ENCODE data around the gene RNF181. TPM values are rescaled to one million over a fixed set of nuclear protein-coding genes. Genes with fewer than 3 reads are reported as not detected.

RNF181 gene
- total and polyA plus RNA-seq, 2 of the 13 experiments (the other 11 are each of a cell fraction or from before 2014, with no cell fraction given) = 224 to 578 TPM

GRCh38 chr2:85584354-85584856, 11.1 kb upstream of the RNF181 start, which contains the start of gene VAMP5 (continued):
- peak; percentile 47 for TF ChIP-seq ZNF281 (CRISPR knock-in tag; IDR thresholded peaks at IDR 0.05; ENCODE audit: borderline replicate concordance)
- TF ChIP-seq CREBL2 (CRISPR knock-in tag; IDR thresholded peaks at IDR 0.05; ENCODE audit: borderline replicate concordance) = peak; percentile 93; the same call in 1 of the 2 replicates
- peak; percentile 61; the same call in 1 of the 2 replicates for TF ChIP-seq ZNF337 (CRISPR knock-in tag; IDR thresholded peaks at IDR 0.05; ENCODE audit: borderline replicate concordance, low read depth)
- peak; percentile 68 for TF ChIP-seq BCL6 (CRISPR knock-in tag; IDR thresholded peaks at IDR 0.05)
- TF ChIP-seq HCFC1 (IDR thresholded peaks at IDR 0.05; ENCODE audit: low read depth, low read length) = no peak
- TF ChIP-seq BCL3 (CRISPR knock-in tag; IDR thresholded peaks at IDR 0.05) = peak; percentile 99
- peak; percentile 63 for TF ChIP-seq RXRB (CRISPR knock-in tag; IDR thresholded peaks at IDR 0.05; ENCODE audit: borderline replicate concordance)
- TF ChIP-seq ZNF557 (CRISPR knock-in tag; IDR thresholded peaks at IDR 0.05) = no peak; the same call in 1 of the 2 replicates
- TF ChIP-seq KAT7 (CRISPR knock-in tag; IDR thresholded peaks at IDR 0.05; ENCODE audit: borderline replicate concordance) = peak; percentile 99
- no peak for TF ChIP-seq SETDB1 (CRISPR knock-in tag; IDR thresholded peaks at IDR 0.05; ENCODE audit: borderline replicate concordance)
- TF ChIP-seq ZNF280D (CRISPR knock-in tag; IDR thresholded peaks at IDR 0.05) = peak; percentile 93
- TF ChIP-seq BATF2 (CRISPR knock-in tag; IDR thresholded peaks at IDR 0.05) = no peak
- TF ChIP-seq SALL1 (CRISPR knock-in tag; IDR thresholded peaks at IDR 0.05) = peak; percentile 85; the same call in 1 of the 2 replicates
- peak; percentile 33; the same call in 1 of the 2 replicates for TF ChIP-seq ZNF274 (CRISPR knock-in tag; IDR thresholded peaks at IDR 0.05)
- peak; percentile 87 for TF ChIP-seq ZFP36L1 (CRISPR knock-in tag; IDR thresholded peaks at IDR 0.05)
- TF ChIP-seq CAMTA2 (CRISPR knock-in tag; IDR thresholded peaks at IDR 0.05; ENCODE audit: borderline replicate concordance) = peak; percentile 97
- peak; percentile 77; the same call in 1 of the 2 replicates for TF ChIP-seq LBX2 (CRISPR knock-in tag; IDR thresholded peaks at IDR 0.05; ENCODE audit: borderline replicate concordance)
- TF ChIP-seq ZSCAN20 (CRISPR knock-in tag; IDR thresholded peaks at IDR 0.05; ENCODE audit: borderline replicate concordance) = peak; percentile 75
- TF ChIP-seq ZNF569 (CRISPR knock-in tag; IDR thresholded peaks at IDR 0.05; ENCODE audit: borderline replicate concordance) = no peak
- no peak for TF ChIP-seq DDIT3 (CRISPR knock-in tag; IDR thresholded peaks at IDR 0.05)
- no peak for TF ChIP-seq ZMYM3 (CRISPR knock-in tag; IDR thresholded peaks at IDR 0.05)
